Thyroid gland (tissue), 4 donors: ENCODE measurements around the gene CEP55. TPM values are rescaled to one million over a fixed set of nuclear protein-coding genes. Genes with fewer than 3 reads are reported as not detected.

Experiments used
- DNase-seq, 2 donors: peaks; one replicate each; pipeline ENCODE4 v3.0.0-alpha.2; 2019
- H3K27ac ChIP-seq, 3 donors: fragments of 200-600 bp; sonication (generic); 1 replicate in 2 of 3; 2 replicates in 1 of 3; pipeline ENCODE4 v1.5.1; 2016 to 2019; ENCODE audit warnings: mild to moderate bottlenecking in 1 of 3, moderate library complexity in 1 of 3
- H3K27me3 ChIP-seq: fragments of 200-600 bp; sonication (generic); one replicate; pipeline ENCODE4 v1.5.1; 2019
- H3K36me3 ChIP-seq, 2 donors: fragments of 200-600 bp; sonication (generic); one replicate each; pipeline ENCODE4 v1.5.1; 2016 to 2019
- H3K4me1 ChIP-seq, 2 donors: fragments of 200-600 bp; sonication (generic); one replicate each; pipeline ENCODE4 v1.5.1; 2017 to 2019
- H3K4me3 ChIP-seq, 3 donors: fragments of 200-600 bp; sonication (generic); replicated peaks in 1 of 3; 1 replicate in 2 of 3; 2 replicates in 1 of 3; pipeline ENCODE4 v1.5.1; 2016; ENCODE audit warnings: mild to moderate bottlenecking in 1 of 3
- H3K9me3 ChIP-seq: fragments of 200-600 bp; sonication (generic); one replicate; pipeline ENCODE4 v1.5.1; 2017
- CTCF ChIP-seq, 6 experiments: fragments of 200-600 bp in 3 of 6; fragments of 450-650 bp in 3 of 6; sonication (generic) in 3 of 6; IDR thresholded peaks; one replicate each; pipeline ENCODE4 v1.5.1; 2016 to 2019; ENCODE audit warnings: antibody characterized with exemption in 6 of 6, mild to moderate bottlenecking in 2 of 6, inconsistent platforms in 1 of 6, moderate library complexity in 1 of 6
- POLR2A ChIP-seq, 2 donors: fragments of 450-650 bp; IDR thresholded peaks; one replicate each; pipeline ENCODE4 v1.6.1; 2017; ENCODE audit warnings: antibody characterized with exemption in 2 of 2, mild to moderate bottlenecking in 2 of 2, moderate library complexity in 1 of 2
- WGBS, 2 donors: methylation state at CpG; one replicate each; pipeline ENCODE4 v1.1.5; 2017; 5-methylcytosine and 5-hydroxymethylcytosine counted together
- intact Hi-C: fragments of 100-400 bp; cut with DNase I; formaldehyde crosslinking; loops from one replicate; pipeline ENCODE4 v1.15.1; 2023
- total RNA-seq, 4 donors: library from RNA; depleted of rRNA; stranded (reverse); fragments of >200 nt; gene quantifications; one replicate each; pipeline ENCODE4 v1.2.3, GENCODE V29; 2016

Gene CEP55
- total RNA-seq, 4 donors from 2014 or later, result 0.11 to 2.1 (median 1.0) TPM; not detected in 1

DNA sequence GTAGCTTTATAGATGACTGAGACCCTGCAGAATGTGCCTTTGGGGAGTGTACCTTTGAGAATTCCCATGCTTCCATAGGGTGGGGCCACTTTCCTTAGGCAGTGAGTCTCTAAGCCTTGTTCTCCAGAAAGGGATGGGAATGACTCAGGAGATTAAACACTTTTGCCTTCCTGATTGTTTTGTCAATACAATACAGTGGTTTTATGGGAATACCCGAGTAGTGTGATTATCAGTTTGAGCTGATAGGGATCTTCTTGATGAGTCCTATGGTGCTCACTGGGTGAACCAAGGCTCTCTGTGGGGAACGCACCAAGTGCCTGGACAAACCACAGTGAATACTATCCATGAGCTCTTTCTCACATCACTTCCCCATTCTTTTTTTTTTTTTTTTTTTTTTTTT lies 20.5 kb upstream of the CEP55 start:
- no peak overlapping the region for H3K4me3 ChIP-seq
- H3K36me3 ChIP-seq, result no peaks in the 10 kb centered on the region
- H3K4me1 ChIP-seq, result peaks cover 25 to 49% of the 10 kb centered on the region in 2 donors
- no peak for DNase-seq
- WGBS, 2 donors, result 68 to 88% methylated on average over 2 of the region's 2 CpGs
- no peak for TF ChIP-seq CTCF (IDR thresholded peaks at IDR 0.05)
- TF ChIP-seq POLR2A (IDR thresholded peaks at IDR 0.05), result no peak
- H3K9me3 ChIP-seq, result no peaks in the 10 kb centered on the region
- H3K27ac ChIP-seq, result peak overlapping the region; percentile 28 to 61 (median 61)
- intact Hi-C loops, result loop anchor here (10.0 kb wide), 1 partner anchor 61 kb away; no protein-coding TSS in a partner anchor
- H3K27me3 ChIP-seq, result no peaks in the 10 kb centered on the region

DNA sequence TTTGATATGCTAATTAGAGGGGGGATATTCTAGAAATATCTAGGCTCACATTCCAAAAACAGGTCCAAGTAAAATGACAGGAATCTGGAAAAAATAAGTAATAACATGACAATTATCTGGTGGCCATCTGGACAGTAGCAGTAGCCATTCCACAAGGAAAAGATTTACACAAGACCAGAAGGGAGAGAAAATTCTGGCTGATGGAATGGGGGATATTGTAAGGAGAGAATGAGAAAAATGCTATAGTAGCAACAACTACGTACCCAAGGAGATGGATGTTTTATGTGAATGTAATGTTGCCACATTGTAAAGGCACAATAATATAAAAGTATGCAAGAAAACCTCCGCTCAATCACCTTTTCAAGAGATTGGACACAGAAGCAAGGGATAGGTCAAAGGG lies 19.7 kb upstream of the CEP55 start:
- TF ChIP-seq CTCF (IDR thresholded peaks at IDR 0.05), result no peak
- no peak for TF ChIP-seq POLR2A (IDR thresholded peaks at IDR 0.05)
- DNase-seq, result no peak
- Histone ChIP-seq H3K4me3 (no peak overlapping the region), H3K36me3 (no peaks in the 10 kb centered on the region), H3K9me3 (no peaks in the 10 kb centered on the region), H3K4me1 (peaks cover 23 to 42% of the 10 kb centered on the region in 2 donors), H3K27me3 (no peaks in the 10 kb centered on the region), H3K27ac (peak overlapping the region; percentile 24 to 61 (median 61))
- intact Hi-C loops, result loop anchor here (10.0 kb wide), 1 partner anchor 62 kb away; no protein-coding TSS in a partner anchor
- WGBS, 2 donors, result 94 to 96% methylated on average over 2 of the region's 2 CpGs

- peaks cover 27 to 36% of the 10 kb centered on the region in 2 donors for H3K4me1 ChIP-seq
- DNase-seq, result no peak
- H3K27me3 ChIP-seq, result no peaks in the 10 kb centered on the region
- WGBS, 2 donors, result 83 to 91% methylated on average over 6 of the region's 6 CpGs
- intact Hi-C loops, result loop anchor here (10.0 kb wide), 1 partner anchor 64 kb away; no protein-coding TSS in a partner anchor
- H3K4me3 ChIP-seq, result no peak overlapping the region
- no peaks in the 10 kb centered on the region for H3K36me3 ChIP-seq
- H3K9me3 ChIP-seq, result no peaks in the 10 kb centered on the region
- TF ChIP-seq POLR2A (IDR thresholded peaks at IDR 0.05) (no peak), CTCF (IDR thresholded peaks at IDR 0.05) (no peak)
- H3K27ac ChIP-seq, result no peak overlapping the region
Measured at GRCh38 chr10:93478873-93479272, 17.5 kb upstream of the CEP55 start.

GRCh38 chr10:93481637-93482144 lies 14.7 kb upstream of the CEP55 start:
- DNase-seq, result no peak
- Histone ChIP-seq H3K4me1 (peaks cover 13 to 19% of the 10 kb centered on the region in 2 donors), H3K9me3 (no peaks in the 10 kb centered on the region), H3K4me3 (peak overlapping the region; percentile 2 to 62 (median 41)), H3K36me3 (no peaks in the 10 kb centered on the region), H3K27ac (peak overlapping the region; percentile 95 to 97 (median 96)), H3K27me3 (no peaks in the 10 kb centered on the region)
- intact Hi-C loops, result no loop called here
- 5 to 11% methylated on average over 7 of the region's 7 CpGs for WGBS, 2 donors
- TF ChIP-seq POLR2A (IDR thresholded peaks at IDR 0.05) (no peak), CTCF (IDR thresholded peaks at IDR 0.05) (no peak)

DNA sequence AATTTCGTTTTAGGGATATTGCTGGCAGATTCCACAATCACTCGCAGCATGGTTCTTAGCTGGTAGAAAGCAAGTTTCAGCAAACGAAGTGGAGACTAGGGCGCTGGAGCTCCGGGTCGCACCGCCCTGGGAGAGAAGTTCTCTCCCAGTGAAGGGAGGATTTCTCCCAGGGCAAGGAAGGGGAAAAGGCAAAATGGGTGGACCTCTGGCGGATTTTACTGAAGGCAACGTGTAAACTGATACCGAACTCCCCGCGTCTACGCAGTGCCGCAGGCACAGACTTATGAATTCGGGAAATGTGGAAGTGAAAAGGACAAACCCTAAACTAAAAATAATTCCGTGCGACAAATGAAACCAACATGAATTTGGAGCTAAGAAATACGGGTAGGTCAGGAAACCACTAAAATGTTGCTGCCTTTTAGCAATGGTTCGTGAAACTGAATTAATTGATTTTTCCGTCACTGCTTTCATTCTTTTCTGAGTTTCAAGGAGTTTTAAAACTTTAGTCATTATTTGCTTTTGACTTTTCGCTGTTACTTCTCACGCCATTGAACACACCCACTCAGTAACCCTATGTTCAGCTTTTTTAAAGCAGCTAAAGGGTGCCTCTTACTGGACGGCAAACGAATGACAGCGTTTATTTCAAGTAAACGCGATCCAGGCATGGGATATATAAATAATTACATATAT lies 14.1 kb upstream of the CEP55 start, which contains the start of gene MYOF:
MYOF (minus strand) TSS at position 190 of the 690 bp plus-strand sequence; CDS start at position 50, 140 bp downstream.
- intact Hi-C loops, result no loop called here
- H3K4me3 ChIP-seq, result peak within 1 kb of the TSS; percentile 2 to 62 (median 41)
- DNase-seq, result peak; percentile 75 to 77
- H3K27ac ChIP-seq, result peak within 1 kb of the TSS; percentile 95 to 97 (median 96)
- TF ChIP-seq CTCF (IDR thresholded peaks at IDR 0.05), result peak in 5 of 6 experiments; percentile 42 to 82 (median 70)
- TF ChIP-seq POLR2A (IDR thresholded peaks at IDR 0.05), result peak; percentile 43 to 81
- H3K4me1 ChIP-seq, result peaks cover 13 to 19% of the 10 kb centered on the region in 2 donors
- WGBS, 2 donors, result 0 to 1% methylated on average over 27 of the region's 27 CpGs
- no peaks in the 10 kb centered on the region for H3K27me3 ChIP-seq
- no peaks in the 10 kb centered on the region for H3K9me3 ChIP-seq
- no peaks in the 10 kb centered on the region for H3K36me3 ChIP-seq
